Measurements from ENCODE around the gene KRT34. TPM values are rescaled to one million over a fixed set of nuclear protein-coding genes. Genes with fewer than 3 reads are reported as not detected.
"Not testable (repeated sequence)": the region's sequence is repeated elsewhere in the genome, so short reads cannot be mapped to it uniquely, and the experiment has no call there.

KRT34 gene
- polyA plus RNA-seq, 3 donors: not detected

GRCh38 chr17:41347869-41348760, 34.0 kb downstream of the KRT34 start:
- no peaks in the 10 kb centered on the region for H3K4me1 ChIP-seq (ENCODE audit: control insufficient read depth in 1 of 2, insufficient read depth in 2 of 2, low read length in 2 of 2)
- DNase-seq: no peak
- no peak overlapping the region for H3K27ac Mint-ChIP-seq
- TF ChIP-seq CTCF (IDR thresholded peaks at IDR 0.05): no peak
- peaks cover 0 to 2% of the 10 kb centered on the region in 2 donors for H3K9me3 ChIP-seq (replicated peaks in 1 of 2; ENCODE audit: control insufficient read depth in 1 of 2, insufficient read depth in 1 of 2, low read length in 2 of 2)
- H3K4me1 Mint-ChIP-seq: no peaks in the 10 kb centered on the region
- H3K4me3 ChIP-seq (replicated peaks in 1 of 3; ENCODE audit: low read depth in 2 of 3, low read length in 3 of 3): no peak overlapping the region
- intact Hi-C loops (cut with micrococcal nuclease): no loop called here
- WGBS (ENCODE audit: insufficient coverage): 93% methylated on average over 7 of the region's 7 CpGs
- no peaks in the 10 kb centered on the region for H4K20me1 ChIP-seq (ENCODE audit: insufficient read depth, low read length)
- H3K4me2 ChIP-seq (replicated peaks; ENCODE audit: extremely low read depth, low read length, poor library complexity, severe bottlenecking): no peak overlapping the region
- no peak overlapping the region for H2AFZ ChIP-seq (ENCODE audit: insufficient read depth, low read depth, low read length, poor library complexity, severe bottlenecking)
- peaks cover 3 to 9% (median 4%) of the 10 kb centered on the region in 3 donors for H3K27me3 Mint-ChIP-seq (ENCODE audit: low read depth in 3 of 3)
- H3K36me3 ChIP-seq (replicated peaks in 1 of 2; ENCODE audit: control insufficient read depth in 1 of 2, insufficient read depth in 2 of 2, low read length in 2 of 2): no peaks in the 10 kb centered on the region
- H3K36me3 Mint-ChIP-seq: no peaks in the 10 kb centered on the region
- H3K27me3 ChIP-seq (ENCODE audit: control insufficient read depth in 2 of 2, insufficient read depth in 2 of 2, low read length in 2 of 2): no peaks in the 10 kb centered on the region
- H3K9me3 Mint-ChIP-seq: peaks cover 2 to 6% (median 3%) of the 10 kb centered on the region in 7 donors
- H3K79me2 ChIP-seq (ENCODE audit: insufficient read depth, low read length): no peaks in the 10 kb centered on the region
- no peak overlapping the region for H3K9ac ChIP-seq (ENCODE audit: insufficient read depth, low read length, poor library complexity, severe bottlenecking)
- no peak overlapping the region for H3K4me3 Mint-ChIP-seq
- no peak overlapping the region for H3K27ac ChIP-seq (ENCODE audit: low read depth in 1 of 2, low read length in 2 of 2)

- H3K4me3 Mint-ChIP-seq; intact Hi-C loops (cut with micrococcal nuclease); H3K4me1 ChIP-seq (ENCODE audit: control insufficient read depth in 1 of 2, insufficient read depth in 2 of 2, low read length in 2 of 2); H2AFZ ChIP-seq (ENCODE audit: insufficient read depth, low read depth, low read length, poor library complexity, severe bottlenecking); H4K20me1 ChIP-seq (ENCODE audit: insufficient read depth, low read length); H3K27me3 ChIP-seq (ENCODE audit: control insufficient read depth in 2 of 2, insufficient read depth in 2 of 2, low read length in 2 of 2); H3K36me3 Mint-ChIP-seq; H3K36me3 ChIP-seq (replicated peaks in 1 of 2; ENCODE audit: control insufficient read depth in 1 of 2, insufficient read depth in 2 of 2, low read length in 2 of 2); H3K4me2 ChIP-seq (replicated peaks; ENCODE audit: extremely low read depth, low read length, poor library complexity, severe bottlenecking); H3K9ac ChIP-seq (ENCODE audit: insufficient read depth, low read length, poor library complexity, severe bottlenecking); H3K4me1 Mint-ChIP-seq; H3K27ac ChIP-seq (ENCODE audit: low read depth in 1 of 2, low read length in 2 of 2); H3K79me2 ChIP-seq (ENCODE audit: insufficient read depth, low read length); DNase-seq; H3K4me3 ChIP-seq (replicated peaks in 1 of 3; ENCODE audit: low read depth in 2 of 3, low read length in 3 of 3): not testable (repeated sequence)
- Mint-ChIP-seq H3K27me3 (ENCODE audit: low read depth in 3 of 3) (peaks cover 2 to 10% (median 4%) of the 10 kb centered on the region in 3 donors), H3K9me3 (peaks cover 10 to 22% (median 19%) of the 10 kb centered on the region in 7 donors), H3K27ac (peak overlapping the region in 1 of 7 donors; percentile 11)
- peaks cover 15 to 16% of the 10 kb centered on the region in 2 donors for H3K9me3 ChIP-seq (replicated peaks in 1 of 2; ENCODE audit: control insufficient read depth in 1 of 2, insufficient read depth in 1 of 2, low read length in 2 of 2)
- 98% methylated on average over 12 of the region's 16 CpGs for WGBS (ENCODE audit: insufficient coverage)
Measured at GRCh38 chr17:41346421-41346820, 35.7 kb downstream of the KRT34 start.

All from CD14-positive monocyte (primary cell).